Stimulated activated naive CD8-positive, alpha-beta T cell treated with anti-CD3 and anti-CD28 coated beads, Interleukin-15, amount 100 ng/mL, for 72 hours (primary cell): ENCODE measurements around the gene MET.
"Not testable (repeated sequence)": the region's sequence is repeated elsewhere in the genome, so short reads cannot be mapped to it uniquely, and the experiment has no call there.

Experiments used
- ATAC-seq: fragments of 150-1000 bp; cut with Tn5 transposase; 2 replicates; pipeline ENCODE4 v1.10.0; 2021; ENCODE audit warnings: mild to moderate bottlenecking, moderate library complexity
- DNase-seq, 2 donors: peaks; one replicate each; pipeline ENCODE4 v3.0.0; 2021 to 2022
- H3K27ac Mint-ChIP-seq, 2 donors: one replicate each; pipeline ENCODE4 v1.8.0; 2022; ENCODE audit warnings: mild to moderate bottlenecking in 2 of 2, mixed read lengths in 2 of 2, moderate library complexity in 2 of 2
- H3K27me3 Mint-ChIP-seq: one replicate; pipeline ENCODE4 v1.8.0; 2022; ENCODE audit warnings: mixed read lengths
- H3K4me1 Mint-ChIP-seq: one replicate; pipeline ENCODE4 v1.8.0; 2022; ENCODE audit warnings: mild to moderate bottlenecking, mixed read lengths
- H3K4me3 Mint-ChIP-seq, 2 donors: one replicate each; pipeline ENCODE4 v1.8.0; 2022; ENCODE audit warnings: mild to moderate bottlenecking in 2 of 2, mixed read lengths in 2 of 2, moderate library complexity in 1 of 2
- H3K9me3 Mint-ChIP-seq, 2 donors: one replicate each; pipeline ENCODE4 v1.8.0; 2022; ENCODE audit warnings: mixed read lengths in 2 of 2

The MET gene

GRCh38 chr7:116650436-116650835 is 21.6 kb upstream of the MET start:
- H3K4me1 Mint-ChIP-seq, result no peaks in the 10 kb centered on the region
- DNase-seq (no peak), ATAC-seq (no peak)
- no peak overlapping the region for H3K4me3 Mint-ChIP-seq
- no peaks in the 10 kb centered on the region for H3K9me3 Mint-ChIP-seq
- H3K27me3 Mint-ChIP-seq, result peaks cover 27% of the 10 kb centered on the region
- no peak overlapping the region for H3K27ac Mint-ChIP-seq

- no peak overlapping the region for H3K27ac Mint-ChIP-seq
- DNase-seq (no peak), ATAC-seq (no peak)
- H3K9me3 Mint-ChIP-seq, result no peaks in the 10 kb centered on the region
- peaks cover 25% of the 10 kb centered on the region for H3K27me3 Mint-ChIP-seq
- no peak overlapping the region for H3K4me3 Mint-ChIP-seq
- H3K4me1 Mint-ChIP-seq, result no peaks in the 10 kb centered on the region
Measured at GRCh38 chr7:116652793-116653192, 19.2 kb upstream of the MET start.

- Mint-ChIP-seq H3K27ac (no peak overlapping the region), H3K4me1 (no peaks in the 10 kb centered on the region), H3K9me3 (no peaks in the 10 kb centered on the region), H3K4me3 (no peak overlapping the region), H3K27me3 (peaks cover 25% of the 10 kb centered on the region)
- ATAC-seq (peak; percentile 53), DNase-seq (no peak)
Measured at GRCh38 chr7:116653204-116653603, 18.8 kb upstream of the MET start.

GRCh38 chr7:116653646-116654045 is 18.4 kb upstream of the MET start:
- Mint-ChIP-seq H3K4me3 (no peak overlapping the region), H3K27me3 (peaks cover 25% of the 10 kb centered on the region), H3K27ac (no peak overlapping the region), H3K9me3 (no peaks in the 10 kb centered on the region), H3K4me1 (no peaks in the 10 kb centered on the region)
- ATAC-seq (no peak), DNase-seq (no peak)

- not testable (repeated sequence) for ATAC-seq, H3K4me3 Mint-ChIP-seq, H3K4me1 Mint-ChIP-seq, H3K27ac Mint-ChIP-seq, H3K9me3 Mint-ChIP-seq, DNase-seq
- peaks cover 25% of the 10 kb centered on the region for H3K27me3 Mint-ChIP-seq
Measured at GRCh38 chr7:116659248-116659647, 12.7 kb upstream of the MET start.

- Mint-ChIP-seq H3K4me3 (no peak overlapping the region), H3K27ac (no peak overlapping the region), H3K4me1 (no peaks in the 10 kb centered on the region), H3K27me3 (peaks cover 38% of the 10 kb centered on the region), H3K9me3 (no peaks in the 10 kb centered on the region)
- ATAC-seq, result no peak
- DNase-seq, result no peak
Measured at GRCh38 chr7:116661865-116662264, 10.1 kb upstream of the MET start.

GRCh38 chr7:116663744-116664143 is 8.3 kb upstream of the MET start:
- ATAC-seq (no peak), DNase-seq (no peak)
- H3K4me3 Mint-ChIP-seq, result no peak overlapping the region
- H3K27ac Mint-ChIP-seq, result no peak overlapping the region
- H3K4me1 Mint-ChIP-seq, result no peaks in the 10 kb centered on the region
- peaks cover 49% of the 10 kb centered on the region for H3K27me3 Mint-ChIP-seq
- H3K9me3 Mint-ChIP-seq, result no peaks in the 10 kb centered on the region

- ATAC-seq (no peak), DNase-seq (no peak)
- H3K9me3 Mint-ChIP-seq, result no peaks in the 10 kb centered on the region
- no peak overlapping the region for H3K27ac Mint-ChIP-seq
- H3K4me1 Mint-ChIP-seq, result no peaks in the 10 kb centered on the region
- H3K4me3 Mint-ChIP-seq, result no peak overlapping the region
- H3K27me3 Mint-ChIP-seq, result peaks cover 53% of the 10 kb centered on the region
Measured at GRCh38 chr7:116665332-116665996, 6.5 kb upstream of the MET start.

GRCh38 chr7:116669769-116670168 is 2.2 kb upstream of the MET start:
- peaks cover 69% of the 10 kb centered on the region for H3K27me3 Mint-ChIP-seq

GRCh38 chr7:116670409-116671015 is 1.5 kb upstream of the MET start:
- H3K4me1 Mint-ChIP-seq, result peaks cover 6% of the 10 kb centered on the region
- no peak overlapping the region for H3K4me3 Mint-ChIP-seq
- ATAC-seq, result no peak
- no peak overlapping the region for H3K27ac Mint-ChIP-seq
- H3K27me3 Mint-ChIP-seq, result peaks cover 69% of the 10 kb centered on the region
- DNase-seq, result no peak
- no peaks in the 10 kb centered on the region for H3K9me3 Mint-ChIP-seq

More at GRCh38 chr7:116669769-116670168, 2.2 kb upstream of the MET start:
- DNase-seq (no peak), ATAC-seq (no peak)
- Mint-ChIP-seq H3K27ac (no peak overlapping the region), H3K4me1 (peaks cover 6% of the 10 kb centered on the region), H3K4me3 (no peak overlapping the region), H3K9me3 (no peaks in the 10 kb centered on the region)

- Mint-ChIP-seq H3K27me3 (peaks cover 74% of the 10 kb centered on the region), H3K4me3 (peak overlapping the region; percentile 72 to 81), H3K27ac (no peak overlapping the region), H3K4me1 (peaks cover 6% of the 10 kb centered on the region), H3K9me3 (no peaks in the 10 kb centered on the region)
- ATAC-seq, result no peak
- DNase-seq, result no peak
Measured at GRCh38 chr7:116671111-116671510, 885 bp upstream of the MET start.

- no peak for DNase-seq
- H3K9me3 Mint-ChIP-seq, result no peaks in the 10 kb centered on the region
- no peak overlapping the region for H3K27ac Mint-ChIP-seq
- peaks cover 82% of the 10 kb centered on the region for H3K27me3 Mint-ChIP-seq
- ATAC-seq, result no peak
- peaks cover 6% of the 10 kb centered on the region for H3K4me1 Mint-ChIP-seq
- H3K4me3 Mint-ChIP-seq, result peak overlapping the region; percentile 21 to 26
Measured at GRCh38 chr7:116672596-116673456, 830 bp downstream of the MET start.

GRCh38 chr7:116673457-116673865 is 1.5 kb downstream of the MET start:
- DNase-seq, result no peak
- no peaks in the 10 kb centered on the region for H3K9me3 Mint-ChIP-seq
- H3K4me3 Mint-ChIP-seq, result no peak overlapping the region
- H3K27me3 Mint-ChIP-seq, result peaks cover 78% of the 10 kb centered on the region
- no peak overlapping the region for H3K27ac Mint-ChIP-seq
- ATAC-seq, result no peak
- peaks cover 6% of the 10 kb centered on the region for H3K4me1 Mint-ChIP-seq

GRCh38 chr7:116674508-116675173 is 2.6 kb downstream of the MET start:
- H3K4me1 Mint-ChIP-seq, result peaks cover 6% of the 10 kb centered on the region
- no peak overlapping the region for H3K4me3 Mint-ChIP-seq
- H3K9me3 Mint-ChIP-seq, result no peaks in the 10 kb centered on the region
- peaks cover 66% of the 10 kb centered on the region for H3K27me3 Mint-ChIP-seq
- H3K27ac Mint-ChIP-seq, result no peak overlapping the region
- no peak for ATAC-seq
- DNase-seq, result no peak

GRCh38 chr7:116675812-116676355 is 3.9 kb downstream of the MET start:
- Mint-ChIP-seq H3K9me3 (no peaks in the 10 kb centered on the region), H3K27me3 (peaks cover 59% of the 10 kb centered on the region), H3K4me3 (no peak overlapping the region), H3K4me1 (peaks cover 6% of the 10 kb centered on the region), H3K27ac (no peak overlapping the region)
- no peak for DNase-seq
- ATAC-seq, result no peak
